ENCODE results near the gene CCDC171. TPM values are rescaled to one million over a fixed set of nuclear protein-coding genes. Genes with fewer than 3 reads are reported as not detected.
"Not testable (repeated sequence)": the region's sequence is repeated elsewhere in the genome, so short reads cannot be mapped to it uniquely, and the experiment has no call there.

CCDC171 gene
- total RNA-seq, 1 donor from 2014 or later: 0.92 TPM

- no peak for TF ChIP-seq CTCF (conservative IDR thresholded peaks at IDR 0.05; ENCODE audit: low read depth, low read length)
- peak overlapping the region; percentile 89 for H3K4me3 ChIP-seq (ENCODE audit: low read depth, low read length)
- no peak for DNase-seq (ENCODE audit: low read depth)
Measured at GRCh38 chr9:15553528-15553898, 670 bp downstream of the CCDC171 start.

- no peak overlapping the region for H3K4me3 ChIP-seq (ENCODE audit: low read depth, low read length)
- TF ChIP-seq CTCF (conservative IDR thresholded peaks at IDR 0.05; ENCODE audit: low read depth, low read length): no peak
- no peak for DNase-seq (ENCODE audit: low read depth)
Measured at GRCh38 chr9:15570769-15571168, 17.9 kb downstream of the CCDC171 start.

DNA sequence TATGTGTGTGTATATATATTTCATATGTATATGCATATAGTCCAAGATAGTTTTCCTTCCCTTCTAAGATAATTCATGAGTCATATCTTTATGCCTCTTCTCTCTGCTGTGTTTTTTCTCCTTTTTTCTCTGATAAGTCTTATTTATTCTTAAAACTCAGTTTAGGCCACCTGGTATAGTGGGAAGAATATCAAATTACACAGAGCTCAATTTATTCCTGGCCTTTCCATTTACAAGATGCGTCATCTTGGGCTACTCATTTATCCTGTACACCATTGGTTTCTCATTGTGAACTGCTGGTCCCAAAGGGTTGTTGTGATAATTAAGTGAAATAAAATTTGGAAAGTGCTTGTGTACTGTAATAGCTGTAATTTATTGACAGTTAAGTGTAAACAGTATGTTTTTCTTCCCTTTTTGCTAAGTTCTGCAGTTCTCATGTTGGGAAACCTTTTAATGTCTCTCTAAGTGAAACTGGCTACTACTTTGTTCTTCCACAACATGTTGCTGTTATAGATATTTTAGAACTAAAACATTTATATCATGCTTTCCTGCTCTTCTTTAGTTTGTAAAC, 19.4 kb downstream of the CCDC171 start:
- no peak for DNase-seq (ENCODE audit: low read depth)
- TF ChIP-seq CTCF (conservative IDR thresholded peaks at IDR 0.05; ENCODE audit: low read depth, low read length): no peak
- H3K4me3 ChIP-seq (ENCODE audit: low read depth, low read length): no peak overlapping the region

GRCh38 chr9:15576350-15577050, 23.7 kb downstream of the CCDC171 start:
- no peak overlapping the region for H3K4me3 ChIP-seq (ENCODE audit: low read depth, low read length)
- TF ChIP-seq CTCF (conservative IDR thresholded peaks at IDR 0.05; ENCODE audit: low read depth, low read length): no peak
- no peak for DNase-seq (ENCODE audit: low read depth)

DNA sequence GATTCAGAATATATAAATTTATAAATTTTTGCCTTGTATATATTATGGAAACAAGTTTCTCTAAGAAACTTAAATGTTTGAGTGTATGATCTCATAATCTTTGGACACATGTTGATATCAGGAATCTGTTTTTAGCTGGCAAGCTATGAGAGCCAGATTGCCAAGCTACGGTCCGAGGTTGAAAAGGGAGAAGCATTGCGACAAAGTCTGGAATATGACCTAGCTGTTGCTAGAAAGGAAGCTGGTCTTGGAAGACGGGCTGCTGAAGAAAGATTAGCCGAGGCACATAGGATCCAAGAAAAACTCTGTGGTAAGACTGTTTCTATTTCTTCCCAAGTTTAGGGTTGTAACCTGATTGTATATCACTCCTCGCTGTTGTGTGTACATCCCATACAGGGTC, 25.9 kb downstream of the CCDC171 start:
- no peak for TF ChIP-seq CTCF (conservative IDR thresholded peaks at IDR 0.05; ENCODE audit: low read depth, low read length)
- no peak overlapping the region for H3K4me3 ChIP-seq (ENCODE audit: low read depth, low read length)
- DNase-seq (ENCODE audit: low read depth): no peak

GRCh38 chr9:15584379-15584778, 31.5 kb downstream of the CCDC171 start:
- DNase-seq (ENCODE audit: low read depth): no peak
- TF ChIP-seq CTCF (conservative IDR thresholded peaks at IDR 0.05; ENCODE audit: low read depth, low read length): no peak
- no peak overlapping the region for H3K4me3 ChIP-seq (ENCODE audit: low read depth, low read length)

DNA sequence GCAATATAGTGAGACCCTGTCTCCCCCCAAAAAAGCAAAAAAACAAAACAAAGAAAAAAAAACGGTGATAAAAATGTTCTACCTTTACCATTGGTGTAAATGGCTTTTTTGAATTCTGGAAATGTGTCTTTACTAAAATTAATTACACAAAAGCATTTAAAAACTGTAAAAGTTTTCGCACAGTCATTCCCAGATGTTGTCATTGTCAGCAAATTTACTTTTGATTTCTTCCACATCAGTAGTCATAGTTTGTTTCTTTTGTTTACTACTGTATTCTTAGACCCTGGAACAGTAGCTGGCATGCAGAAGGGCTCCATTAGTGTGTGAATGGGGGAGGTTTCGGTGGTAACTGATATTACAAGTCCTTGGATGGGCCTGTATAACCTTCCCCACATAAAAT, 39.5 kb downstream of the CCDC171 start:
- no peak for DNase-seq (ENCODE audit: low read depth)
- no peak for TF ChIP-seq CTCF (conservative IDR thresholded peaks at IDR 0.05; ENCODE audit: low read depth, low read length)
- no peak overlapping the region for H3K4me3 ChIP-seq (ENCODE audit: low read depth, low read length)

DNA sequence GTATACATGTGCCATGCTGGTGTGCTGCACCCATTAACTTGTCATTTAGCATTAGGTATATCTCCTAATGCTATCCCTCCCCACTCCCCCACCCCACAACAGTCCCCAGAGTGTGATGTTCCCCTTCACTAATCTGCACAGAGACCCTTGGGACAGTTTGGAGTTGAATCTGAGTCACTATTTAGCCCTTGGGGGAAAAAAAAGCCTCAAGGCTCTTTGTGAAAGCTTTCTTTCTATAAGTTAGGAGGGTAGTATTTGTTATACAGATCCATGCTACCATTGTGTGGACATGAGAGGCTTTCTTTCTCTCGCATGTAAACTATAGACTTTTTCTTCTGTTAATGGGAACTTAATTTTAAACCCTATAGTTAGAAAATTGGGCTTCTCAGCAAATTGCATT, 40.1 kb downstream of the CCDC171 start:
- not testable (repeated sequence) for DNase-seq (ENCODE audit: low read depth); H3K4me3 ChIP-seq (ENCODE audit: low read depth, low read length)

DNA sequence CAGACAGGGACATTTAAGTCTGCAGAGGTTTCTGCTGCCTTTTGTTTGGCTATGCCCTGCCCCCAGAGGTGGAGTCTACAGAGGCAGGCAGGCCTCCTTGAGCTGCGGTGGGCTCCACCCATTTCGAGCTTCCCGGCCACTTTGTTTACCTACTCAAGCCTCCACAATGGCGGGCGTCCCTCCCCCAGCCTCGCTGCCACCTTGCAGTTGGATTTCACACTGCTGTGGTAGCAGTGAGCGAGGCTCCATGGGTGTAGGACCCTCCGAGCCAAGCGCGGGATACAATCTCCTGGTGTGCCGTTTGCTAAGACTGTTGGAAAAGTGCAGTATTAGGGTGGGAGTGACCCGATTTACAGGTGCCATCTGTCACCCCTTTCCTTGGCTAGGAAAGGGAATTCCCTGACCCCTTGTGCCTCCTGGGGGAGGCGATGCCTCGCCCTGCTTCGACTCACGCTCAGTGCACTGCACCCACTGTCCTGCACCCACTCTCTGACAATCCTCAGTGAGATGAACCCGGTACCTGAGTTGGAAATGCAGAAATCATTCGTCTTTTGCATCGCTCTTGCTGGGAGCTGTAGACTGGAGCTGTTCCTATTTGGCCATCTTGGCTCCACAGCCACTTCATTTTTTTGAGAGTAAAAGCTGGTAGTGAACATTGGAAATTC, 48.0 kb downstream of the CCDC171 start:
- H3K4me3 ChIP-seq (ENCODE audit: low read depth, low read length); DNase-seq (ENCODE audit: low read depth): not testable (repeated sequence)

All from epithelial cell of proximal tubule (primary cell).